Liver (tissue), 9 donors: ENCODE data around the gene TMEM51. TPM values are rescaled to one million over a fixed set of nuclear protein-coding genes. Genes with fewer than 3 reads are reported as not detected.

Source experiments
- DNase-seq: peaks from one replicate; pipeline ENCODE4 v3.0.0-alpha.2; 2017; ENCODE audit warnings: low spot score
- H3K27ac ChIP-seq, 2 donors: one replicate each; pipeline ENCODE4 v1.7.0; 2013; ENCODE audit warnings: inconsistent platforms in 2 of 2, low read length in 2 of 2, control low read depth in 1 of 2, low read depth in 1 of 2, mild to moderate bottlenecking in 1 of 2
- H3K27me3 ChIP-seq, 4 donors: one replicate each; pipeline versions ENCODE4 v1.6.1 to v1.7.0; 2013; ENCODE audit warnings: low read length in 3 of 4, inconsistent platforms in 1 of 4, mild to moderate bottlenecking in 1 of 4, moderate library complexity in 1 of 4; ENCODE audit not compliant: control insufficient read depth in 4 of 4, insufficient read depth in 4 of 4
- H3K36me3 ChIP-seq, 4 donors: one replicate each; pipeline versions ENCODE4 v1.6.1 to v1.7.0; 2013; ENCODE audit warnings: low read length in 3 of 4, mild to moderate bottlenecking in 3 of 4, low read depth in 1 of 4, moderate library complexity in 1 of 4; ENCODE audit not compliant: control insufficient read depth in 4 of 4, insufficient read depth in 3 of 4
- H3K4me1 ChIP-seq, 4 donors: one replicate each; pipeline versions ENCODE4 v1.6.1 to v1.7.0; 2013; ENCODE audit warnings: low read length in 3 of 4, mild to moderate bottlenecking in 3 of 4, moderate library complexity in 1 of 4; ENCODE audit not compliant: control insufficient read depth in 4 of 4, insufficient read depth in 4 of 4
- H3K4me3 ChIP-seq, 3 donors: one replicate each; pipeline versions ENCODE4 v1.6.1 to v1.7.0; 2013; ENCODE audit warnings: low read length in 3 of 3, control low read depth in 1 of 3, low read depth in 1 of 3, mild to moderate bottlenecking in 1 of 3
- H3K9ac ChIP-seq, 2 donors: one replicate each; pipeline ENCODE4 v1.7.0; 2013; ENCODE audit warnings: low read length in 2 of 2, mild to moderate bottlenecking in 2 of 2, moderate library complexity in 2 of 2, control low read depth in 1 of 2, low read depth in 1 of 2
- H3K9me3 ChIP-seq, 4 donors: one replicate each; pipeline versions ENCODE4 v1.6.1 to v1.7.0; 2013; ENCODE audit warnings: low read length in 3 of 4; ENCODE audit not compliant: control insufficient read depth in 4 of 4
- ATF3 ChIP-seq: IDR thresholded peaks from 2 replicates; pipeline ENCODE4 v1.6.1; 2016; ENCODE audit warnings: antibody characterized with exemption
- CTCF ChIP-seq: fragments of 150-350 bp; IDR thresholded peaks from 2 replicates; pipeline ENCODE4 v1.5.1; 2017; ENCODE audit warnings: improper control_type of control experiment, low read depth, low read length; ENCODE audit not compliant: missing input control
- EGR1 ChIP-seq, 2 donors: IDR thresholded peaks; 2 replicates each; pipeline ENCODE4 v1.6.1; 2016 to 2018; ENCODE audit warnings: antibody characterized with exemption in 2 of 2, low read depth in 2 of 2
- FOXA1 ChIP-seq: IDR thresholded peaks from 2 replicates; pipeline ENCODE4 v1.6.1; 2016; ENCODE audit warnings: antibody characterized with exemption
- FOXA2 ChIP-seq: IDR thresholded peaks from 2 replicates; pipeline ENCODE4 v1.6.1; 2016; ENCODE audit warnings: antibody characterized with exemption
- GABPA ChIP-seq, 2 donors: IDR thresholded peaks in 1 of 2; conservative IDR thresholded peaks in 1 of 2; 2 replicates each; pipeline ENCODE4 v1.6.1; 2016; ENCODE audit warnings: antibody characterized with exemption in 2 of 2, mild to moderate bottlenecking in 1 of 2, moderate library complexity in 1 of 2
- HNF4A ChIP-seq, 2 donors: conservative IDR thresholded peaks; 2 replicates each; pipeline ENCODE4 v1.6.1; 2016; ENCODE audit warnings: antibody characterized with exemption in 2 of 2, mild to moderate bottlenecking in 2 of 2
- HNF4G ChIP-seq: IDR thresholded peaks from 2 replicates; pipeline ENCODE4 v1.6.1; 2016; ENCODE audit warnings: antibody characterized with exemption
- JUND ChIP-seq, 2 donors: IDR thresholded peaks; 2 replicates each; pipeline ENCODE4 v1.6.1; 2016; ENCODE audit warnings: antibody characterized with exemption in 2 of 2
- MAX ChIP-seq: IDR thresholded peaks from 2 replicates; pipeline ENCODE4 v1.6.1; 2016; ENCODE audit warnings: antibody characterized with exemption
- NR2F2 ChIP-seq: IDR thresholded peaks from 2 replicates; pipeline ENCODE4 v1.6.1; 2016; ENCODE audit warnings: antibody characterized with exemption
- RAD21 ChIP-seq, 2 donors: IDR thresholded peaks; 2 replicates each; pipeline ENCODE4 v1.6.1; 2016; ENCODE audit warnings: antibody characterized with exemption in 2 of 2, mild to moderate bottlenecking in 2 of 2
- REST ChIP-seq: IDR thresholded peaks from 2 replicates; pipeline ENCODE4 v1.6.1; 2016; ENCODE audit warnings: antibody characterized with exemption, mild to moderate bottlenecking
- RXRA ChIP-seq, 2 donors: IDR thresholded peaks; 2 replicates each; pipeline ENCODE4 v1.6.1; 2017 to 2018; ENCODE audit warnings: antibody characterized with exemption in 2 of 2, mild to moderate bottlenecking in 1 of 2
- SP1 ChIP-seq: IDR thresholded peaks from 2 replicates; pipeline ENCODE4 v1.6.1; 2018; ENCODE audit warnings: antibody characterized with exemption, mild to moderate bottlenecking
- TAF1 ChIP-seq: conservative IDR thresholded peaks from 2 replicates; pipeline ENCODE4 v1.6.1; 2016; ENCODE audit warnings: antibody characterized with exemption, mild to moderate bottlenecking
- YY1 ChIP-seq: IDR thresholded peaks from 2 replicates; pipeline ENCODE4 v1.6.1; 2016; ENCODE audit warnings: antibody characterized with exemption, mild to moderate bottlenecking
- ZBTB33 ChIP-seq: IDR thresholded peaks from 2 replicates; pipeline ENCODE4 v1.6.1; 2016; ENCODE audit warnings: antibody characterized with exemption
- WGBS: extraction: QIAGEN DNeasy Blood & Tissue Kit; methylation state at CpG from one replicate; pipeline ENCODE4 v1.1.7; 2013; 5-methylcytosine and 5-hydroxymethylcytosine counted together
- polyA plus RNA-seq, 2 donors: library from polyadenylated mRNA; stranded (reverse) in 1 of 2; unstranded in 1 of 2; fragments of 200-250 nt in 1 of 2; fragments of >200 nt in 1 of 2; fragmentation: Nextera tagmentation in 1 of 2; extraction: Ambion mirVana in 1 of 2; gene quantifications; one replicate each; pipeline versions ENCODE4 v1.2.1 to v1.2.3, GENCODE V29; 2013 to 2015
- total RNA-seq, 2 donors: library from RNA; depleted of rRNA; stranded (reverse); fragments of >200 nt; gene quantifications; one replicate each; pipeline ENCODE4 v1.2.3, GENCODE V29; 2014
- donor health status: healthy.
- donor health status: healthy.
- donor health status: healthy.
- donor health status: healthy.
- donor health status: healthy.

The TMEM51 gene
- total and polyA plus RNA-seq, 4 donors = 1.3 to 2.7 (median 1.9) TPM

GRCh38 chr1:15201849-15202551 is 48.5 kb downstream of the TMEM51 start:
- peak overlapping the region in 1 of 2 donors; percentile 19 for H3K27ac ChIP-seq
- WGBS = 26% methylated on average over 13 of the region's 13 CpGs
- H3K4me1 ChIP-seq = peaks cover 2 to 24% (median 19%) of the 10 kb centered on the region in 4 donors
- no peaks in the 10 kb centered on the region for H3K9me3 ChIP-seq
- peaks cover 0 to 7% (median 0%) of the 10 kb centered on the region in 4 donors for H3K27me3 ChIP-seq
- no peak for DNase-seq
- peak; percentile 90 for TF ChIP-seq YY1
- TF ChIP-seq MAX = peak; percentile 90
- TF ChIP-seq SP1 = peak; percentile 49
- TF ChIP-seq ZBTB33 = peak; percentile 46
- TF ChIP-seq RAD21 (IDR thresholded peaks at IDR 0.05) = peak; percentile 12 to 31
- no peak for TF ChIP-seq NR2F2
- peak; percentile 61 for TF ChIP-seq REST
- no peak for TF ChIP-seq ATF3
- peak; percentile 84 for TF ChIP-seq FOXA1
- TF ChIP-seq GABPA (IDR thresholded peaks at IDR 0.05 in 1 of 2, conservative IDR thresholded peaks at IDR 0.05 in 1 of 2) = peak in 1 of 2 donors; percentile 16
- TF ChIP-seq HNF4G = no peak
- peak in 1 of 2 donors; percentile 82 for TF ChIP-seq RXRA (IDR thresholded peaks at IDR 0.05)
- no peak for TF ChIP-seq TAF1
- peak; percentile 86 for TF ChIP-seq FOXA2
- TF ChIP-seq JUND (IDR thresholded peaks at IDR 0.05) = peak in 1 of 2 donors; percentile 56
- no peak for TF ChIP-seq EGR1 (IDR thresholded peaks at IDR 0.05; ENCODE audit: low read depth in 2 of 2)
- peak; percentile 36 to 64 for TF ChIP-seq HNF4A (conservative IDR thresholded peaks at IDR 0.05)
- no peak for TF ChIP-seq CTCF
- no peaks in the 10 kb centered on the region for H3K36me3 ChIP-seq
- H3K4me3 ChIP-seq = no peak overlapping the region
- no peak overlapping the region for H3K9ac ChIP-seq
